ENCODE measurements around the gene SUPT7L.
"Not testable (repeated sequence)": the region's sequence is repeated elsewhere in the genome, so short reads cannot be mapped to it uniquely, and the experiment has no call there.

The SUPT7L gene

DNA sequence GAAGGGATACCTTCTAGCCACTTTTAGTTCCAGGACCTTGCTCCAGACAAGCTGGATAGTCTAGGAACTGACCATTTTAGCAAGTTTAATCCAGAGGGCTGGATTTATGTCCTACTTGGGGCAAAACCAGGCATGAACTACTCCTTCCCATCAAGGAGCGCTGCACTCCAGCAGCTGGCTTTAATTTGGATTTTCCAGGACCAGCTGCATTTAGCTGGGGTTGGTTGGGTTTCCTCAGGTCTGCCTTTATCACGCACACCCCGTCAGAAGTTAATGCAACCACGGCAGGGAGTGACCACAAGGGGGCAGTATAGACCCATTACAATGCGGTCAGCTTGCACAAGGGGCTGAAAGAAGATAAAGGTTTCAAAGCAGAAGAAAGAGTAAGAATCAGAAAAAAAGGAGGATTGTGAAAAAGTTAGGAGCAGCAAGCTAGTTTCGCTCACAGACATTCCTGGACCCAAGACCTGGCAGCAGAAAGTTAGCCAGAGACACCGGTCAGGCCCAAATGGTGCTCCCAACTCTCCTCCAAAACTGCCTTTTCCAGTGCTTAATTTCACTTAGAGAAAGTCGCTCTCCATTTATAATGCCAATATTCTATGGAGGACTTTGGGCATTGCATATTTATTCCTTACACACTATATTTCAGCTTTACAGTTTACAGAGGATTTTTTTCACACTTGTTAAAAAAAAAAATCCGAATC, 40.4 kb upstream of the SUPT7L start:
- Mint-ChIP-seq H3K4me3 (no peak overlapping the region), H3K36me3 (ENCODE audit: low read depth) (peaks cover 1% of the 10 kb centered on the region), H3K4me1 (ENCODE audit: low read depth) (peaks cover 26% of the 10 kb centered on the region), H3K9me3 (no peaks in the 10 kb centered on the region), H3K27ac (no peak overlapping the region), H3K27me3 (no peaks in the 10 kb centered on the region)

DNA sequence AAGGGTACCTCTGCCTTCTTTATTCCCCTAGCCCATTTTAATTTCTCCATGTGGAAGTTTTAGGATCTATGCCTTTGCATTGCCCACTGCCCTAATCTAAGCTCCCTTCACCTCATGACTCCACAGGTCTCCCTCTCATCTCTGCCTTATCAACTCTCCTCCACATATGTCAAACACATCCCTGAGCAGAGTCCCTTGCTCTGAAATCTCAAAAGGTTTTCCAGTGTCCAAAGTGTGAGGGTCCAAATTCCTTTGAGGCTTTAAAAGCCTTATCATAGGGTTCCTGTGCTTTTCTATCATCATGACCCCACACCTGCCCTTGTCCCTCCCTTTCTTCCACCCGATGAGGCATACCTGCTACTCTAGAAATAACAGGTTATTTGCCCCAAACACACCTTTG, 38.9 kb upstream of the SUPT7L start:
- H3K9me3 Mint-ChIP-seq, result no peaks in the 10 kb centered on the region
- H3K36me3 Mint-ChIP-seq (ENCODE audit: low read depth), result peaks cover 11% of the 10 kb centered on the region
- no peak overlapping the region for H3K27ac Mint-ChIP-seq
- no peaks in the 10 kb centered on the region for H3K27me3 Mint-ChIP-seq
- no peak overlapping the region for H3K4me3 Mint-ChIP-seq
- H3K4me1 Mint-ChIP-seq (ENCODE audit: low read depth), result peaks cover 26% of the 10 kb centered on the region

DNA sequence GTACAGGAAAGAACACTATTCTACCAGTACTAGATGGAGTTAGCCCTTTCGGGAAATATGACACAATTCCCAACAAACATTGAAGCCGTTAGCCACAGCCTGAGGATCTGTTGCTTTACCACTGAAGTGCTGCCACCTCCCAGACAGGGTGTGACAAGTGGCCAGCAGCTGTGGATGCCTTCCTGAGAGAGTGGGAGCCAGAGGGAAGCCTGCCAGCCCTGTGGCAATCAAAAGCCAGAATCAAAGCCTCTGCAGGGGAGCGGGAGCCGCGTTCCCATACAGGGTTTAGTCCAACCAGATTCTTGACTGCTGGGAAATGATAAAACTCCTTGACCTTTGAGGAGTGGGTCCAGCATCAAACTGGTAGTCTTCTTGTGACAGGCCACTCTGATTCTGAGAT, 38.3 kb upstream of the SUPT7L start:
- Mint-ChIP-seq H3K36me3 (ENCODE audit: low read depth) (peaks cover 12% of the 10 kb centered on the region), H3K9me3 (no peaks in the 10 kb centered on the region), H3K27me3 (no peaks in the 10 kb centered on the region), H3K4me3 (no peak overlapping the region), H3K4me1 (ENCODE audit: low read depth) (peaks cover 26% of the 10 kb centered on the region), H3K27ac (no peak overlapping the region)

- Mint-ChIP-seq H3K4me3 (no peak overlapping the region), H3K9me3 (no peaks in the 10 kb centered on the region), H3K27me3 (no peaks in the 10 kb centered on the region), H3K4me1 (ENCODE audit: low read depth) (no peaks in the 10 kb centered on the region), H3K27ac (no peak overlapping the region), H3K36me3 (ENCODE audit: low read depth) (peaks cover 35% of the 10 kb centered on the region)
Measured at GRCh38 chr2:27697660-27698059, 34.2 kb upstream of the SUPT7L start.

DNA sequence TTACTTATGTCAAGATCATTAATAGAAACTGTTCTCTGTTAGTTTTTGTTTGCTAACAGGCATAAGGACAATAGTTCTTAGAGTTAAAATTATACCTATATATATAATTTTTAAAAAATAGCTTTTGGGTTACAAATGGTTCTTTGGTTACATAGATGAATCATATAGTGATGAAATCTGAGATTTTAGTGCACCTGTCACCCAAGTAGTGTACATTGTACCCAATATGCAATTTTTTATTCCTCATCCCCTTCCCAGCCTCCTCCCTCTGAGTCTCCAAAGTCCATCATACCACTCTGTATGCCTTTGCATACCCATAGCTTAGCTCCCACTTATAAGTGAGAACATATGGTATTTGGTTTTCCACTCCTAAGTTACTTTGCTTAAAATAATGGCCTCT, 26.6 kb upstream of the SUPT7L start:
- Mint-ChIP-seq H3K27ac (no peak overlapping the region), H3K9me3 (no peaks in the 10 kb centered on the region), H3K27me3 (no peaks in the 10 kb centered on the region), H3K4me3 (no peak overlapping the region), H3K4me1 (ENCODE audit: low read depth) (peaks cover 4% of the 10 kb centered on the region), H3K36me3 (ENCODE audit: low read depth) (peaks cover 51% of the 10 kb centered on the region)

DNA sequence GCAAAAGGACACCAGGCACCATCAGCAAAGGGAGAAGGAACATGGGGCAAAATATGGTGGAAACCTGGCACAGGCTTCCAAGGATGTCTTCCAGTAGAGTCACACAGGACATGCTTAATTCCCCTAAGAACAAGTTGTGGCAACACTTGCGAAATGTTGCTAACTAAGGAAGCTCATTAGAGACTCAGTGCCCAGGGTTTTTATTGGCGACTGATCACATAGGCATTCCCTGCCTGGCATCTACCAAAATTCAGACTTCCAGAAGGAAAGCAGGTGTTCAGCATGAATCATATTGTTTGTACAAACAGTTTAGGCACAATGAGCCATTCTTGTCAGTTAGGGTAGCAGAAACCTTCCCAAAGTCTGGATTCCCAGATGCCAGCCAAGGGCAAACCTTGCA, 26.0 kb upstream of the SUPT7L start:
- Mint-ChIP-seq H3K4me3 (no peak overlapping the region), H3K27me3 (no peaks in the 10 kb centered on the region), H3K27ac (no peak overlapping the region), H3K4me1 (ENCODE audit: low read depth) (peaks cover 11% of the 10 kb centered on the region), H3K9me3 (no peaks in the 10 kb centered on the region), H3K36me3 (ENCODE audit: low read depth) (peaks cover 55% of the 10 kb centered on the region)

DNA sequence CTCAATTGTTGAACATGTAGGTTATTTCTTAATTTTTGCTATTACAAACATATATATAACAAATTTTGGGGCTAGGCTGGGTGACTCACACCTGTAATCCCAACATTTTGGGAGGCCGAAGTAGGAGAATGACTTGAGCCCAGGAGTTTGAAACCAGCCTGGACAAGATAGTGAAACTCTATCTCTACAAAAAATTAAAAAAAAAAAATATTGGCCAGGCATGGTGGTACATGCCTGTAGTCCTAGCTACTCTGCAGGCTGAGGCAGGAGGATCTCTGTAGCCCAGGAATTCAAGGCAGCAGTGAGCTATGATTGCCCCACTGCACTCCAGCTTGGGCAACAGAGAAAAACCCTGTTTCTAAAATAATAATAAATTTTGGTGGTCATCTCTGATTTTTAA, 23.8 kb upstream of the SUPT7L start:
- Mint-ChIP-seq H3K9me3 (no peaks in the 10 kb centered on the region), H3K4me3 (no peak overlapping the region)

DNA sequence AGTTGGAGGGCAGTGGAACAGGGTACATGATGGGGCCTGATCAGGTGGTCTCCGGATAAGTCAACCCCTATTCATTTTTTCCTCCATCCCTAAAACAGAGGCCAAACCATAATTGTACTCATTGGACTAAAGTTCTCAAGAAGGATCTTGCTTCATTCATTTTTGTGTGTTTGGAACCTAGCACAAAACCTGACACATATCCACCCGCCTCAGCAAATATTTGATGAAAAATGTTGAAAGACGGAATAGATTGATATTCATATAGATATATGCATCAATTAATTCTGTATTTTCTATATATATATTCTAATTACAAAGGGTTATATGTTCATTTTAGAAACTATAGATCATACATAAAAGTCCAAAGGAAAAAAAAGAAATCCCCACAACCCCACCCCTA, 22.2 kb upstream of the SUPT7L start:
- H3K27ac Mint-ChIP-seq, result no peak overlapping the region
- no peak overlapping the region for H3K4me3 Mint-ChIP-seq
- H3K36me3 Mint-ChIP-seq (ENCODE audit: low read depth), result peaks cover 41% of the 10 kb centered on the region
- no peaks in the 10 kb centered on the region for H3K27me3 Mint-ChIP-seq
- no peaks in the 10 kb centered on the region for H3K9me3 Mint-ChIP-seq
- H3K4me1 Mint-ChIP-seq (ENCODE audit: low read depth), result peaks cover 37% of the 10 kb centered on the region

More for the DNA sequence above, 23.8 kb upstream of the SUPT7L start:
- Mint-ChIP-seq H3K27me3 (no peaks in the 10 kb centered on the region), H3K4me1 (ENCODE audit: low read depth) (peaks cover 27% of the 10 kb centered on the region), H3K36me3 (ENCODE audit: low read depth) (peaks cover 51% of the 10 kb centered on the region), H3K27ac (no peak overlapping the region)

DNA sequence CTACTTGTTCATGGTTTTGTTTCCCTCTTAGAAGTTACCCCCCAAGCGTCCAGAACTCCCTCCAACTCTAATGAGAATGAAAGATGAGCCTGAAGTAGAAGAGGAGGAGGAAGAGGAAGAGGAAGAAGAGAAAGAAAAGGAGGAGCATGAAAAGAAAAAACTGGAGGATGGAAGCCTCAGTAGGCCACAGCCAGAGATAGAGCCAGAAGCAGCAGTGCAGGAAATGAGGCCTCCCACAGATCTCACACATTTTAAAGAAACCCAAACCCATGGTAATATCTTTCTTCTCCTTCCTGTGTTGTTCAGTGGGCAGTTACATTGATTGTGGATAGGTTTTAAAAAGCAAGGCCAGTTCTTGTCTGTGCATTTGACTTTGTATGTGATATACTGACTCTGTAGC, 21.6 kb upstream of the SUPT7L start:
- not testable (repeated sequence) for H3K4me3 Mint-ChIP-seq
- H3K36me3 Mint-ChIP-seq (ENCODE audit: low read depth), result peaks cover 43% of the 10 kb centered on the region

DNA sequence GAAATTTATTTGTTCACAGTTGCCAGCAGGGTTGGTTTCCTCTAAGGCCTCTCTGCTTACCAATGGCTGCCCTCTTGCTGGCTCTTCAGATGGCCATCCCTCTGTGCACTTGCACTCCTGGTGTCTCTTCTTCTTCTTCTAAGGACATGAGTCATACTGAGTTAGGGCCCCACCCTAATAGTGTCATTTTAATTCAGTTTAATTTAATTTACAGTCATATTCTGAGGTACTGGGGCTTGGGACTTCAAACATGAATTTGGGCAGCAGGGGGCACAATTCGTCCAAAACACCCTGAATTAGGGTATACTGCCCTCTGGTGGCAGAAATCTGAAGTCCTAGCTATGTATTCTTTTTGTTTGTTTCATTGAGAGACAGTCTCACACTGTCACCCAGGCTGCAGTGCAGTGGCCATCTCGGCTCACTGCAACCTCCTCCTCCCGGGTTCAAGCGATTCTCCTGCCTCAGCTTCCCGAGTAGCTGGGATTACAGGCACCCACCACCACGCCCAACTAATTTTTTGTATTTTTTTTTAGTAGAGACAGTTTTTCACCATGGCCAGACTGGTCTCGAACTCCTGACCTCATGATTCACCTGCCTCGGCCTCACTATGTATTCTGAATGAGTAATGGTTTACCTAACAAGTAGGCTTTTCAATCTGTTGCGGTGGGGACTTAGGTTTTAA, 20.1 kb upstream of the SUPT7L start:
- no peaks in the 10 kb centered on the region for H3K9me3 Mint-ChIP-seq
- peaks cover 37% of the 10 kb centered on the region for H3K4me1 Mint-ChIP-seq (ENCODE audit: low read depth)
- H3K36me3 Mint-ChIP-seq (ENCODE audit: low read depth), result peaks cover 50% of the 10 kb centered on the region
- no peaks in the 10 kb centered on the region for H3K27me3 Mint-ChIP-seq
- peak overlapping the region; percentile 71 for H3K27ac Mint-ChIP-seq
- peak overlapping the region; percentile 28 for H3K4me3 Mint-ChIP-seq

More for the DNA sequence above, 21.6 kb upstream of the SUPT7L start:
- H3K4me1 Mint-ChIP-seq (ENCODE audit: low read depth), result peaks cover 37% of the 10 kb centered on the region
- peak overlapping the region; percentile 68 for H3K27ac Mint-ChIP-seq
- not testable (repeated sequence) for H3K27me3 Mint-ChIP-seq, H3K9me3 Mint-ChIP-seq

- H3K27me3 Mint-ChIP-seq, result not testable (repeated sequence)
- H3K27ac Mint-ChIP-seq, result peak overlapping the region; percentile 84
Measured at GRCh38 chr2:27682334-27682771, 18.9 kb upstream of the SUPT7L start.

GRCh38 chr2:27681841-27682240, 18.4 kb upstream of the SUPT7L start:
- H3K27me3 Mint-ChIP-seq, result no peaks in the 10 kb centered on the region
- peaks cover 56% of the 10 kb centered on the region for H3K36me3 Mint-ChIP-seq (ENCODE audit: low read depth)
- H3K4me3 Mint-ChIP-seq, result peak overlapping the region; percentile 44
- H3K4me1 Mint-ChIP-seq (ENCODE audit: low read depth), result peaks cover 37% of the 10 kb centered on the region
- H3K9me3 Mint-ChIP-seq, result no peaks in the 10 kb centered on the region
- peak overlapping the region; percentile 84 for H3K27ac Mint-ChIP-seq

More at GRCh38 chr2:27682334-27682771, 18.9 kb upstream of the SUPT7L start:
- H3K4me3 Mint-ChIP-seq, result peak overlapping the region; percentile 44
- H3K9me3 Mint-ChIP-seq, result not testable (repeated sequence)
- peaks cover 55% of the 10 kb centered on the region for H3K36me3 Mint-ChIP-seq (ENCODE audit: low read depth)
- peaks cover 37% of the 10 kb centered on the region for H3K4me1 Mint-ChIP-seq (ENCODE audit: low read depth)

GRCh38 chr2:27680571-27680970, 17.2 kb upstream of the SUPT7L start:
- Mint-ChIP-seq H3K4me3 (no peak overlapping the region), H3K27ac (no peak overlapping the region), H3K36me3 (ENCODE audit: low read depth) (peaks cover 55% of the 10 kb centered on the region), H3K9me3 (no peaks in the 10 kb centered on the region), H3K4me1 (ENCODE audit: low read depth) (peaks cover 37% of the 10 kb centered on the region), H3K27me3 (no peaks in the 10 kb centered on the region)

- Mint-ChIP-seq H3K27me3 (no peaks in the 10 kb centered on the region), H3K4me3 (no peak overlapping the region), H3K27ac (no peak overlapping the region), H3K9me3 (no peaks in the 10 kb centered on the region), H3K36me3 (ENCODE audit: low read depth) (peaks cover 51% of the 10 kb centered on the region), H3K4me1 (ENCODE audit: low read depth) (peaks cover 9% of the 10 kb centered on the region)
Measured at GRCh38 chr2:27672723-27673486, 9.5 kb upstream of the SUPT7L start.

- Mint-ChIP-seq H3K27ac (no peak overlapping the region), H3K36me3 (ENCODE audit: low read depth) (peaks cover 55% of the 10 kb centered on the region), H3K9me3 (no peaks in the 10 kb centered on the region), H3K4me3 (no peak overlapping the region), H3K4me1 (ENCODE audit: low read depth) (peaks cover 19% of the 10 kb centered on the region), H3K27me3 (no peaks in the 10 kb centered on the region)
Measured at GRCh38 chr2:27671235-27671634, 7.8 kb upstream of the SUPT7L start.

All from stimulated activated naive CD8-positive, alpha-beta T cell treated with anti-CD3 and anti-CD28 coated beads, Interleukin-15, Interleukin-2, amounts not matched to agents 100 ng/mL and 50 ng/mL, for 24 hours (primary cell).